KMS-11 (cell line): ENCODE measurements around the gene ARL6IP4.
A peak's percentile ranks its signal among the peaks of the same experiment; 100 is the strongest.

Source experiments
- H2AFZ ChIP-seq: fragments of 200-600 bp; sonication (generic); 2 replicates; pipeline ENCODE4 v1.6.1; 2016; ENCODE audit warnings: antibody characterized with exemption, mixed run types, low read depth
- H3K27ac ChIP-seq: fragments of 200-600 bp; sonication (generic); 2 replicates; pipeline ENCODE4 v1.6.1; 2016; ENCODE audit warnings: mild to moderate bottlenecking, mixed run types
- H3K27me3 ChIP-seq: fragments of 200-600 bp; sonication (generic); 2 replicates; pipeline ENCODE4 v1.6.1; 2017; ENCODE audit warnings: mild to moderate bottlenecking, low read depth, mixed run types, moderate library complexity; ENCODE audit not compliant: insufficient read depth
- H3K36me3 ChIP-seq: fragments of 200-600 bp; sonication (generic); 2 replicates; pipeline ENCODE4 v1.6.1; 2017; ENCODE audit warnings: mild to moderate bottlenecking, mixed run types; ENCODE audit not compliant: insufficient read depth
- H3K4me1 ChIP-seq: fragments of 200-600 bp; sonication (generic); 2 replicates; pipeline ENCODE4 v1.6.1; 2016; ENCODE audit warnings: mild to moderate bottlenecking, low read depth, mixed run types; ENCODE audit not compliant: poor library complexity, severe bottlenecking
- H3K4me2 ChIP-seq: fragments of 200-600 bp; sonication (generic); 2 replicates; pipeline ENCODE4 v1.7.0; 2016; ENCODE audit warnings: mild to moderate bottlenecking, mixed run types
- H3K4me3 ChIP-seq: fragments of 200-600 bp; sonication (generic); IDR thresholded peaks from 2 replicates; pipeline ENCODE4 v1.6.1; 2017; ENCODE audit warnings: low read depth, low read length, mixed read lengths; ENCODE audit not compliant: insufficient read depth
- H3K79me2 ChIP-seq: fragments of 200-600 bp; sonication (generic); 2 replicates; pipeline ENCODE4 v1.6.1; 2016; ENCODE audit warnings: low read depth, mixed run types; ENCODE audit not compliant: insufficient read depth
- H3K9ac ChIP-seq: fragments of 200-600 bp; sonication (generic); 2 replicates; pipeline ENCODE4 v1.6.1; 2016; ENCODE audit warnings: mild to moderate bottlenecking, mixed run types
- H4K20me1 ChIP-seq: fragments of 200-600 bp; sonication (generic); 2 replicates; pipeline ENCODE4 v1.6.1; 2016; ENCODE audit warnings: mild to moderate bottlenecking, mixed run types; ENCODE audit not compliant: insufficient read depth
- TF ChIP-seq, protein P1 (sequence below): fragments of 200-600 bp; sonication (generic); conservative IDR thresholded peaks from 2 replicates; pipeline ENCODE4 v1.6.1; 2017; ENCODE audit warnings: low read depth, mild to moderate bottlenecking, antibody characterized with exemption, low read length, moderate library complexity, mixed read lengths

The ARL6IP4 gene

DNA sequence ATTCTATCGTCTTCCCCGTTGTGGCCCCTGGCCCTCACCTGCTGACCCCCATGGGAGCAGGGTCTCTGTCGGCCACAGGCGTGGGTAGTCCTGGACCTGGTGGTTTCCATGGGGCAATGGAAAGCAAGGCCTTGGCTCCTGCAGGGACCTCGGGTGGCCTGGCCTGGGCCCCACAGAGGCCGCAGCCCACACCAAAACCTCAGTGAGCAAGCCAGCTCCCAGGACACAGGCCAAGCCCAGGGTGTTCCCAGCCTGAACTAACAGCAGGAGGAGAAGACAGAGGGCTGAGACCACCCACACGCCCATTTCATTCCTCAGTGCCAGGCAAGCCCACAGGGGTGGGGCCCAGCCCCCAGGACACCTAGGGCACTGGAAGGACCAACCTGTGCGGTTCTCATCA is 31.1 kb upstream of the ARL6IP4 start:
- Histone ChIP-seq H3K4me1 (peaks cover 16% of the 10 kb centered on the region), H3K4me2 (no peak overlapping the region), H3K4me3 (no peak overlapping the region), H2AFZ (no peak overlapping the region), H3K27ac (no peak overlapping the region), H3K9ac (no peak overlapping the region), H4K20me1 (no peaks in the 10 kb centered on the region), H3K36me3 (no peaks in the 10 kb centered on the region), H3K27me3 (no peaks in the 10 kb centered on the region), H3K79me2 (no peaks in the 10 kb centered on the region)
- TF ChIP-seq, protein P1, sequence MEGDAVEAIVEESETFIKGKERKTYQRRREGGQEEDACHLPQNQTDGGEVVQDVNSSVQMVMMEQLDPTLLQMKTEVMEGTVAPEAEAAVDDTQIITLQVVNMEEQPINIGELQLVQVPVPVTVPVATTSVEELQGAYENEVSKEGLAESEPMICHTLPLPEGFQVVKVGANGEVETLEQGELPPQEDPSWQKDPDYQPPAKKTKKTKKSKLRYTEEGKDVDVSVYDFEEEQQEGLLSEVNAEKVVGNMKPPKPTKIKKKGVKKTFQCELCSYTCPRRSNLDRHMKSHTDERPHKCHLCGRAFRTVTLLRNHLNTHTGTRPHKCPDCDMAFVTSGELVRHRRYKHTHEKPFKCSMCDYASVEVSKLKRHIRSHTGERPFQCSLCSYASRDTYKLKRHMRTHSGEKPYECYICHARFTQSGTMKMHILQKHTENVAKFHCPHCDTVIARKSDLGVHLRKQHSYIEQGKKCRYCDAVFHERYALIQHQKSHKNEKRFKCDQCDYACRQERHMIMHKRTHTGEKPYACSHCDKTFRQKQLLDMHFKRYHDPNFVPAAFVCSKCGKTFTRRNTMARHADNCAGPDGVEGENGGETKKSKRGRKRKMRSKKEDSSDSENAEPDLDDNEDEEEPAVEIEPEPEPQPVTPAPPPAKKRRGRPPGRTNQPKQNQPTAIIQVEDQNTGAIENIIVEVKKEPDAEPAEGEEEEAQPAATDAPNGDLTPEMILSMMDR: no peak

DNA sequence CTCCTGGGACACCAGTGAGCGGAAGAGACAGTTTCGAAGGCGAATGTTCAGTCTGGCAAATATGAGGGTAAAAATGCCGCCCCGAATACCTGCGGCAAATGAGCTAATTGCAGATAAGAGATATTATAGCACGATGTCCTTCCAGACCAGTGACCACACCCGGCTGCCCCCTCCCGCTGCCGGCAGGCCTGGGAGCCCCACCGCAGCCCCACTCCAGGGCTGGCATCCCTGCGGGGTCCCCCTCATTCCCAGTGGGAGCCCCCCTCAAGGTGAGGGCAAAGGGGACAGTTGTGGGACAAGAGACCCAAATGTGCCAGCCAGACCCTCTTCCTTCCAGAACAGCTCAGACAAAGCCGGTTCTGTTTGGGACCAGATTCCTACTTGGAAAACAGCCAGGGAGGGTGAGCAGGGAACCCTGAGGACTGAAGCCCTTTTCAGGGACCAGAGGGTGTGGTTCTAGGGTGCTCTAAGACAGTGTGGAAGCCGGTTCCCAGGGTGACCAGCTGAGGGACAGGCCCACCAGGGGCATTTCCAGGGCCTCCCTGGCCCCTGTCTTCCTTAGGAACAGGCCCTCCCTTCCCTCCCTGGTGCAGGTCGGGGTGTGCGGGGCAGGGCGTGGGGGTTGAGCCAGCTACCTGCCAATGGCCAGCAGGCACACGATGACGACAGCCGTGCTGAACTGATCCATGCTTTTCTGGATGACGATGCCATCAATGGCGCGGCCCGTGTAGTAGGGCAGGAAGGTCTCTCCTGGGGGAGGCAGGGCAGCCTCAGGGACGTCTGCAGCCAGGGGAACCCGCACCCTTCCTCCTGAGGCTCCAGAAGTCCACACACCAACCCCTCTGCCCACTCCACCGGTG is 30.4 kb upstream of the ARL6IP4 start:
- Histone ChIP-seq H3K9ac (no peak overlapping the region), H3K4me3 (no peak overlapping the region), H3K4me2 (no peak overlapping the region), H3K4me1 (peaks cover 16% of the 10 kb centered on the region), H2AFZ (no peak overlapping the region), H3K27ac (no peak overlapping the region), H3K27me3 (no peaks in the 10 kb centered on the region), H3K36me3 (no peaks in the 10 kb centered on the region), H3K79me2 (no peaks in the 10 kb centered on the region), H4K20me1 (no peaks in the 10 kb centered on the region)
- TF ChIP-seq, protein P1: no peak

DNA sequence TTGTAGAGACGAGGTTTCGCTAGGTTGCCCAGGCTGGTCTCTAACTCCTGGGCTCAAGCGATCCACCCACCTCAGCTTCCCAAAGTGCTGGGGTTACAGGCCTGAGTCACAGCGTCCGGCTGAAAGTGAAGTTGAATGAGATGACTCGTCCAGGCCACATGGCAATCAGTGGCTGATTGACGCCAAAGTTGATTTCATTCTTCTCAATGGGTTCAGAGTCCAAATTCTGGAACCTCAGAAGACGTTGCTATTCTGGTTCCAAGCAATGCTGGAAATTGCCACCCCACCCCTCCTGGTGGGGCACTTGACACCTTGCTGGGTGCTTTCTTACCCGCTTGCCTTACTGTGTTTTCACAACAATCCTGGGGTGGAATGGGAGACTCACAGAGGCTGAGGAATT is 29.1 kb upstream of the ARL6IP4 start:
- H3K27me3 ChIP-seq: no peaks in the 10 kb centered on the region
- no peak overlapping the region for H3K9ac ChIP-seq
- H3K27ac ChIP-seq: no peak overlapping the region
- TF ChIP-seq, protein P1: no peak
- H3K4me1 ChIP-seq: peaks cover 16% of the 10 kb centered on the region
- no peaks in the 10 kb centered on the region for H3K36me3 ChIP-seq
- H2AFZ ChIP-seq: no peak overlapping the region
- no peak overlapping the region for H3K4me2 ChIP-seq
- H4K20me1 ChIP-seq: no peaks in the 10 kb centered on the region
- H3K79me2 ChIP-seq: no peaks in the 10 kb centered on the region
- no peak overlapping the region for H3K4me3 ChIP-seq

DNA sequence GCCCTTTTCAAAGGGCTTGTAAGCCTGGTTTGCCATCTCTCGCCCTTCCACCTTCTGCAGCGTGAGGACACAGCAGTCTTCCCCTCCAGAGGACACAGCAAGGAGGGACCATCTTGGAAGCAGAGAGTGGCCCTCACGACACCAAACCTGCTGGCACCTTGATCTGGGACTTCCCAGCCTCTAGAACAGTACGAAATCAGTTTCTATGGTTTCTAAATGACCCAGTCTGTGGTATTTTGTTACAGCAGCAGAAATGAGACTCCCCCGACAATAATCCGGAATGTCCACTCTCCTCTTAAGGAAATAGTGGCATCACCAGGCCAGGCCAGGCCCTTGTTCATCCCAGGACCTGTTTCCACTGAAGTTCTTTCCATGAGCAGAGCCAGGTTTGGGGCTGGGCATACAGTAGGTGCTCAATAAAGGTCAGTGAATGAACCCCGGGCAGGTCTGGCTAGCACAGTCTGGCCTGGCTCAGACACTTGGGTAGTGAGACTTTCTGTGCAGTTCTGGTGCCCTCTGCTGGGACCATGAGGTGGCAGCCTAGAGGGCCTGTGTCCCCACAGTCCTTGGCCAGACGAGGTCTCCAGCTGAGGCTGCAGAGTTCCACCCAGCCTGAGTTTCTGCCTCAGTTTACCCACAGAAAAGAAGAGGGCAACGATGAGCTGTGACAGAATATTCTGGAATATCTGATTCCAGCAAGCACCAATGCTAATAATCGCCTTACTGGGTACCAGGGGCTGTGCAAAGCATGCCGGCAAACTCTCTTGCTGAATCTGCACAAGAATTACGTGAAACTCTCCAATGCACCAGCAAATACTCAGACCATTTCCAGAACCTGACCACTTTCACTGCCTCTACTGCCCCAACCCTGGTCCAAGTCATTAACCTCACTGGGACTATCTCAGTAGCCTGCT is 28.2 kb upstream of the ARL6IP4 start:
- Histone ChIP-seq H3K4me3 (no peak overlapping the region), H3K4me2 (no peak overlapping the region), H4K20me1 (no peaks in the 10 kb centered on the region), H3K36me3 (no peaks in the 10 kb centered on the region), H2AFZ (no peak overlapping the region), H3K27me3 (no peaks in the 10 kb centered on the region), H3K4me1 (peaks cover 16% of the 10 kb centered on the region), H3K9ac (no peak overlapping the region), H3K27ac (no peak overlapping the region), H3K79me2 (no peaks in the 10 kb centered on the region)
- TF ChIP-seq, protein P1: peak; percentile 79
